ENCODE measurements around the gene MROH2A. TPM values are rescaled to one million over a fixed set of nuclear protein-coding genes. Genes with fewer than 3 reads are reported as not detected.

The MROH2A gene
- total and polyA plus RNA-seq, 2 donors = 0.39 to 0.71 TPM

GRCh38 chr2:233819884-233820773 is 42.0 kb downstream of the MROH2A start:
- Histone ChIP-seq H3K27me3 (ENCODE audit: control insufficient read depth in 2 of 2, insufficient read depth in 1 of 2, low read length in 1 of 2) (no peaks in the 10 kb centered on the region), H3K4me1 (ENCODE audit: control insufficient read depth in 2 of 2, insufficient read depth in 2 of 2, low read length in 2 of 2) (no peaks in the 10 kb centered on the region), H3K36me3 (ENCODE audit: control insufficient read depth in 2 of 2, insufficient read depth in 2 of 2, low read length in 1 of 2) (no peaks in the 10 kb centered on the region), H3K9me3 (ENCODE audit: control insufficient read depth in 2 of 2, insufficient read depth in 1 of 2, low read length in 1 of 2) (no peaks in the 10 kb centered on the region), H3K27ac (ENCODE audit: low read depth in 1 of 2, low read length in 1 of 2) (no peak overlapping the region), H3K4me3 (ENCODE audit: low read length in 2 of 2) (no peak overlapping the region)
- DNase-seq (ENCODE audit: low read depth in 6 of 9, low spot score in 9 of 9) = no peak
- 91% methylated on average over 18 of the region's 18 CpGs for WGBS

- Histone ChIP-seq H3K27ac (ENCODE audit: low read depth in 1 of 2, low read length in 1 of 2) (no peak overlapping the region), H3K36me3 (ENCODE audit: control insufficient read depth in 2 of 2, insufficient read depth in 2 of 2, low read length in 1 of 2) (no peaks in the 10 kb centered on the region), H3K27me3 (ENCODE audit: control insufficient read depth in 2 of 2, insufficient read depth in 1 of 2, low read length in 1 of 2) (no peaks in the 10 kb centered on the region), H3K4me1 (ENCODE audit: control insufficient read depth in 2 of 2, insufficient read depth in 2 of 2, low read length in 2 of 2) (no peaks in the 10 kb centered on the region), H3K9me3 (ENCODE audit: control insufficient read depth in 2 of 2, insufficient read depth in 1 of 2, low read length in 1 of 2) (no peaks in the 10 kb centered on the region), H3K4me3 (ENCODE audit: low read length in 2 of 2) (no peak overlapping the region)
- WGBS = 96% methylated on average over 6 of the region's 6 CpGs
- DNase-seq (ENCODE audit: low read depth in 6 of 9, low spot score in 9 of 9) = no peak
Observed at GRCh38 chr2:233820774-233821105, 42.6 kb downstream of the MROH2A start.

- Histone ChIP-seq H3K9me3 (ENCODE audit: control insufficient read depth in 2 of 2, insufficient read depth in 1 of 2, low read length in 1 of 2) (no peaks in the 10 kb centered on the region), H3K4me3 (ENCODE audit: low read length in 2 of 2) (no peak overlapping the region), H3K27me3 (ENCODE audit: control insufficient read depth in 2 of 2, insufficient read depth in 1 of 2, low read length in 1 of 2) (no peaks in the 10 kb centered on the region), H3K27ac (ENCODE audit: low read depth in 1 of 2, low read length in 1 of 2) (no peak overlapping the region), H3K36me3 (ENCODE audit: control insufficient read depth in 2 of 2, insufficient read depth in 2 of 2, low read length in 1 of 2) (no peaks in the 10 kb centered on the region), H3K4me1 (ENCODE audit: control insufficient read depth in 2 of 2, insufficient read depth in 2 of 2, low read length in 2 of 2) (no peaks in the 10 kb centered on the region)
- WGBS = 96% methylated on average over 3 of the region's 3 CpGs
- no peak for DNase-seq (ENCODE audit: low read depth in 6 of 9, low spot score in 9 of 9)
Observed at GRCh38 chr2:233821196-233821595, 43.1 kb downstream of the MROH2A start.

DNA sequence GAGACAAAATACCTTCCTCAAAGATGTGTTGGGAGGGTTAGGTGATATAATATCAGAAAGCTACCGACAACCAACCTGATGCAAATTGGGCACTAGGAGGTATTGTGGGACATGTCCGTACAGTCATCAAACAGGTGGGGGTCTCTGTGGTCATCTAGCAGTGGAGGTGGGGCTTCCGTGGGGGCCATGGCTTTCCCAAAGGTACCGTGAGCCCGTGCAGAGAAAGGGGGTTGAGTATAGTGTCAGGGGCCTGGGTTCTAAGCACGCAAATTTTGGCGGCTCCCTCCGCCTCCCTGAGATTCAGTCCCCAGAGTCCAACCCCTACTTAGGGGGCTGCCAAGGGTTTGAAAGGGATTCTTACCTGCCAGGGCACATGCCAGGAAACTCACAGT is 43.6 kb downstream of the MROH2A start:
- Histone ChIP-seq H3K4me3 (ENCODE audit: low read length in 2 of 2) (no peak overlapping the region), H3K27ac (ENCODE audit: low read depth in 1 of 2, low read length in 1 of 2) (no peak overlapping the region), H3K27me3 (ENCODE audit: control insufficient read depth in 2 of 2, insufficient read depth in 1 of 2, low read length in 1 of 2) (no peaks in the 10 kb centered on the region), H3K36me3 (ENCODE audit: control insufficient read depth in 2 of 2, insufficient read depth in 2 of 2, low read length in 1 of 2) (no peaks in the 10 kb centered on the region), H3K4me1 (ENCODE audit: control insufficient read depth in 2 of 2, insufficient read depth in 2 of 2, low read length in 2 of 2) (no peaks in the 10 kb centered on the region), H3K9me3 (ENCODE audit: control insufficient read depth in 2 of 2, insufficient read depth in 1 of 2, low read length in 1 of 2) (no peaks in the 10 kb centered on the region)
- DNase-seq (ENCODE audit: low read depth in 6 of 9, low spot score in 9 of 9) = no peak
- 97% methylated on average over 8 of the region's 8 CpGs for WGBS

DNA sequence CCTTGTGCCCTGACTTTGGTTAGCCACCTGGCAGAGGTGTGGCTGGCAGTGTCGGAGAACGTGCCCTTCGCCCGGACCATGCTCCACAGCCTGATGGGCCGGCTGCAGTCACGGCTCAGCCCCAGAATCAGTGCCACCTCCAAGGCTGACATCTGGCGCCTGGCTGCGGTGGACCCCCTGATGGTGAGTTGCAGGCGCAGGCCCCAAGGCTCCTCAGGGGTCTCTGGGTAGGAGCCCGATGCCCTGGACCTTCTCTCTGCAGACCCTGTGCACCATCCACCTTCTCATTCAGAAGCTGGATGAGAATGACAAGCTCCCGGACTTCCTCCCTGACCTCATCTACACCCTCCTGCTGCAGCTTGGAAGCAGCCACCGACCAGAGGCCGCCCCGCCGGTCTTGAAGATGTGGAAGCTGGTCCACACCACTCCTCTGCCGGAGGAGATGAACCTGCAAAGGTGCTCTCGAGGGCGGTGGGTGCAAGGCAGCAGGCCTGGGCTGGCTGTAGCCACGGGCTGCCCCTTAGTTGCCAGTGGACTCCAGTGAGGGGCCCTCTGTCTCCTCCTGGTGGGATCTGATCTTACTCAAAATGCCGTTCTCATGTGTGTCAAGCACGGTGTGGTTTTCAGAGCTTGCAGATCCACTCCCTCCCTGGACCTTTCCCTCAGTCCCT is 44.1 kb downstream of the MROH2A start:
- no peaks in the 10 kb centered on the region for H3K4me1 ChIP-seq (ENCODE audit: control insufficient read depth in 2 of 2, insufficient read depth in 2 of 2, low read length in 2 of 2)
- no peak overlapping the region for H3K27ac ChIP-seq (ENCODE audit: low read depth in 1 of 2, low read length in 1 of 2)
- no peak overlapping the region for H3K4me3 ChIP-seq (ENCODE audit: low read length in 2 of 2)
- H3K36me3 ChIP-seq (ENCODE audit: control insufficient read depth in 2 of 2, insufficient read depth in 2 of 2, low read length in 1 of 2) = no peaks in the 10 kb centered on the region
- H3K9me3 ChIP-seq (ENCODE audit: control insufficient read depth in 2 of 2, insufficient read depth in 1 of 2, low read length in 1 of 2) = no peaks in the 10 kb centered on the region
- 94% methylated on average over 21 of the region's 21 CpGs for WGBS
- DNase-seq (ENCODE audit: low read depth in 6 of 9, low spot score in 9 of 9) = no peak
- H3K27me3 ChIP-seq (ENCODE audit: control insufficient read depth in 2 of 2, insufficient read depth in 1 of 2, low read length in 1 of 2) = no peaks in the 10 kb centered on the region

DNA sequence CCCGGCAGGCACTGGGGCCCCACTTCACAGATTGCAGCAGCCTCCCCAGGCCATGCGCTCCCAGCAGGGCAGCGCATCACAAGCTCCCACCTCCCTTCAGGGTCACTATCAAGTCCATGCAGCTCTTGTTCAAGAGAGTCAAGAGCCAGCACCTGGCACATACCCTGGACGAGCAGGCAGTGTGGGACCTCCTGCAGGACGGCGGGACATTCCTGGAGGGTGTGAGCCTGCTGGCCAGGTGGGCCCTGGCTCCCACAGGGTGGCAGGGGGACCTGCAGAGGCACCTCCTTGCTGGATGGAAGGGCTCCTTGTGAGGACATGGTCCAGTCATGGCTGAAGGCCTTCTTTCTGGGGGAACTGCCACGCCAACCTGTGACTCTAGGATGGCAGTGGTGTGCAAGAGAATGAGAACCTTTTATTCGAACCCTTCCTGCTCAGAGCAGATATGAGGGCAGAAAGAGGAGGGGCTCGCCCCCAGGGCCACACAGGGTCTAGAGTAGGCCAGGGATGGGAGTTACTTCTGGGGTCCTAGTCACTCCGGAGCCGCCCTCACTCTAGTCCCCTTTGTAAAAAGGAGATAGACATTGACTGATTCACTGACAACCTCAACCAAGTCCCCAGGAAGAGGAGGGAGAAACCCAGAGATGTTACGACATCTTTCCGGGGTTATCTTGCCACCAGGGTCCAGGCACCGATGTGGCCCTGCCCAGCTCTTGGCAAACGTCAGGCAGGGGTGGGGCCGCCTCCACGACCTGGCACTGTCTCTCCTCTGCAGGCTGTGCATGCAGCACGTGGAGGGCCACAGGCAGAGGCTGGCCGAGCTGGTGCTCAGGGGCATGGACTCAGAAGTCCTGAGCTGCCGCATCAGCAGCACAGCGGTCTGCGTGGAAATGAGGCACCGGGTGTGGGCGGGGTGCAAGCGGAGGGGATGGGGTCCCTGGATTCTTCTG is 44.9 kb downstream of the MROH2A start:
- DNase-seq (ENCODE audit: low read depth in 6 of 9, low spot score in 9 of 9) = no peak
- 94% methylated on average over 25 of the region's 25 CpGs for WGBS
- H3K27ac ChIP-seq (ENCODE audit: low read depth in 1 of 2, low read length in 1 of 2) = no peak overlapping the region
- no peaks in the 10 kb centered on the region for H3K4me1 ChIP-seq (ENCODE audit: control insufficient read depth in 2 of 2, insufficient read depth in 2 of 2, low read length in 2 of 2)
- no peaks in the 10 kb centered on the region for H3K36me3 ChIP-seq (ENCODE audit: control insufficient read depth in 2 of 2, insufficient read depth in 2 of 2, low read length in 1 of 2)
- no peaks in the 10 kb centered on the region for H3K9me3 ChIP-seq (ENCODE audit: control insufficient read depth in 2 of 2, insufficient read depth in 1 of 2, low read length in 1 of 2)
- H3K4me3 ChIP-seq (ENCODE audit: low read length in 2 of 2) = no peak overlapping the region
- H3K27me3 ChIP-seq (ENCODE audit: control insufficient read depth in 2 of 2, insufficient read depth in 1 of 2, low read length in 1 of 2) = no peaks in the 10 kb centered on the region

DNA sequence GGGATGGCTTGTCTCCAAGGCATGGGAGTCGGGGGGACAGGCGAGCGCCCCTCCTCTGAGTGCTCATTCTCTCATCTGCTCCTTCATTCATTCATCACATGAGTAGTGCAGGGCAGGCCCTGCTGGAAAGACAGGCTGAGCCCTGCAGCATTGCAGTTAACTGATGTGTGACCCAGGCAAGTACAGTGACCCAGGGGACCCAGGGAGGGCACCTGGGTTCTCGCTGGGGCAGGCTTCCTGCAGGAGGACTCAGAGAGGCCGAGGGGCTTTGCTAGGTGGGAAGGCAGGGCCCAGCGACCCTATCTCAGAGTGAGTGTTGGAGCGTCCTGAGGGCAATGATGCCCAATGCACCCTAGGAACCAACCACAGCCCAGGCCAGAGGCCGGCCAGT is 45.6 kb downstream of the MROH2A start:
- Histone ChIP-seq H3K36me3 (ENCODE audit: control insufficient read depth in 2 of 2, insufficient read depth in 2 of 2, low read length in 1 of 2) (no peaks in the 10 kb centered on the region), H3K4me3 (ENCODE audit: low read length in 2 of 2) (no peak overlapping the region), H3K27ac (ENCODE audit: low read depth in 1 of 2, low read length in 1 of 2) (no peak overlapping the region), H3K27me3 (ENCODE audit: control insufficient read depth in 2 of 2, insufficient read depth in 1 of 2, low read length in 1 of 2) (no peaks in the 10 kb centered on the region), H3K9me3 (ENCODE audit: control insufficient read depth in 2 of 2, insufficient read depth in 1 of 2, low read length in 1 of 2) (no peaks in the 10 kb centered on the region), H3K4me1 (ENCODE audit: control insufficient read depth in 2 of 2, insufficient read depth in 2 of 2, low read length in 2 of 2) (no peaks in the 10 kb centered on the region)
- DNase-seq (ENCODE audit: low read depth in 6 of 9, low spot score in 9 of 9) = no peak
- WGBS = 95% methylated on average over 8 of the region's 8 CpGs

DNA sequence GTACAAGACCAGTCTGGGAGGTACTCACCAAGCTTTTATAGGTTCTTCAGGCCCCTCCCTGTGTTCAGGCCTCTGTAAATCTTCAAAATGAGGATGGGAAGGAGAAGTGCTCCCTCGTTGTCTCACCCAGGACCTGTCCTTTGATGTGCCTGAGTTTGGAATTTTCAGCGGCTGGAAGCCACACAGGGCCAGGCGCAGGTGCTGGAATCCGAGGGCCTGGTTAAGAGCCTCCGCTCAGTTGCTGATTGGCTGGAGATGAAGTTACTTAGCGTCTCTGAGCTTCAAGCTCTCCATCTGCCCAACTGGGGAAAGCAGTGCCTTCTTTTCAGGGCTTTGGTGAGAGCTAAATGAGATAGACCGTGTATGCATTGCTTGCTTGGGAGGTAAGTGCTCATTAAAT is 46.2 kb downstream of the MROH2A start:
- Histone ChIP-seq H3K27ac (ENCODE audit: low read depth in 1 of 2, low read length in 1 of 2) (no peak overlapping the region), H3K4me3 (ENCODE audit: low read length in 2 of 2) (no peak overlapping the region), H3K4me1 (ENCODE audit: control insufficient read depth in 2 of 2, insufficient read depth in 2 of 2, low read length in 2 of 2) (no peaks in the 10 kb centered on the region), H3K36me3 (ENCODE audit: control insufficient read depth in 2 of 2, insufficient read depth in 2 of 2, low read length in 1 of 2) (no peaks in the 10 kb centered on the region), H3K9me3 (ENCODE audit: control insufficient read depth in 2 of 2, insufficient read depth in 1 of 2, low read length in 1 of 2) (no peaks in the 10 kb centered on the region), H3K27me3 (ENCODE audit: control insufficient read depth in 2 of 2, insufficient read depth in 1 of 2, low read length in 1 of 2) (no peaks in the 10 kb centered on the region)
- WGBS = 93% methylated on average over 7 of the region's 7 CpGs
- DNase-seq (ENCODE audit: low read depth in 6 of 9, low spot score in 9 of 9) = no peak
